Fibroblast of the aortic adventitia (primary cell): ENCODE data around the gene HESX1. TPM values are rescaled to one million over a fixed set of nuclear protein-coding genes. Genes with fewer than 3 reads are reported as not detected.

Experiments
- DNase-seq: peaks from one replicate; pipeline ENCODE4 v3.0.0-alpha.2; 2010; ENCODE audit warnings: low read depth
- H3K4me3 ChIP-seq: 2 replicates; pipeline ENCODE4 v1.5.1; 2011; ENCODE audit warnings: low read depth, mild to moderate bottlenecking, control low read depth, low read length, moderate library complexity
- CTCF ChIP-seq: IDR thresholded peaks from 2 replicates; pipeline ENCODE4 v1.5.1; 2011; ENCODE audit warnings: mild to moderate bottlenecking, low read length, control low read depth, inconsistent platforms; ENCODE audit not compliant: insufficient read depth
- total RNA-seq: library from RNA; depleted of rRNA; stranded (reverse); fragments of >200 nt; gene quantifications from 2 replicates; pipeline ENCODE4 v1.2.3, GENCODE V29; 2012; ENCODE audit warnings: low replicate concordance

Gene HESX1
- total RNA-seq, 1 donor: 0.81 TPM

- H3K4me3 ChIP-seq: peak within 1 kb of the TSS; percentile 81
- DNase-seq: peak; percentile 83
- TF ChIP-seq CTCF: no peak
Measured at GRCh38 chr3:57227204-57227929, 27.6 kb upstream of the HESX1 start, which contains the start of gene APPL1. Gene APPL1 (plus strand): TSS chr3:57227729. CDS start chr3:57227884, 155 bp downstream.

GRCh38 chr3:57226176-57226575 lies 26.4 kb upstream of the HESX1 start:
- H3K4me3 ChIP-seq: no peak overlapping the region
- no peak for TF ChIP-seq CTCF
- DNase-seq: no peak

- no peak overlapping the region for H3K4me3 ChIP-seq
- TF ChIP-seq CTCF: no peak
- DNase-seq: peak; percentile 5
Measured at GRCh38 chr3:57224856-57225255, 25.1 kb upstream of the HESX1 start.

- peak; percentile 64 for DNase-seq
- no peak overlapping the region for H3K4me3 ChIP-seq
- peak; percentile 36 for TF ChIP-seq CTCF
Measured at GRCh38 chr3:57221883-57222282, 22.1 kb upstream of the HESX1 start.

GRCh38 chr3:57206423-57206822 lies 6.6 kb upstream of the HESX1 start:
- DNase-seq: no peak
- TF ChIP-seq CTCF: no peak
- H3K4me3 ChIP-seq: no peak overlapping the region

- no peak for TF ChIP-seq CTCF
- DNase-seq: no peak
- H3K4me3 ChIP-seq: no peak overlapping the region
Measured at GRCh38 chr3:57194641-57195040, 5.1 kb downstream of the HESX1 start.

- TF ChIP-seq CTCF: no peak
- no peak overlapping the region for H3K4me3 ChIP-seq
- no peak for DNase-seq
Measured at GRCh38 chr3:57192028-57192427, 7.8 kb downstream of the HESX1 start.
